Measurements from ENCODE around the gene CHIT1.

Gene CHIT1

GRCh38 chr1:203188686-203189232, 40.7 kb downstream of the CHIT1 start:
- no peak overlapping the region for H3K4me3 ChIP-seq (ENCODE audit: low read depth, low read length)
- TF ChIP-seq CTCF (IDR thresholded peaks at IDR 0.05; ENCODE audit: low read depth, low read length): no peak
- TF ChIP-seq MAX (IDR thresholded peaks at IDR 0.05; ENCODE audit: low read depth, low read length): no peak
- TF ChIP-seq MYC (IDR thresholded peaks at IDR 0.05; ENCODE audit: low read depth, low read length): no peak
- no peak for TF ChIP-seq POLR2A (IDR thresholded peaks at IDR 0.05; ENCODE audit: extremely low read depth, insufficient read length)
- peak; percentile 58 for DNase-seq (ENCODE audit: low read depth)

- TF ChIP-seq CTCF (IDR thresholded peaks at IDR 0.05; ENCODE audit: low read depth, low read length) (no peak), MYC (IDR thresholded peaks at IDR 0.05; ENCODE audit: low read depth, low read length) (no peak), POLR2A (IDR thresholded peaks at IDR 0.05; ENCODE audit: extremely low read depth, insufficient read length) (no peak), MAX (IDR thresholded peaks at IDR 0.05; ENCODE audit: low read depth, low read length) (no peak)
- H3K4me3 ChIP-seq (ENCODE audit: low read depth, low read length): no peak overlapping the region
- no peak for DNase-seq (ENCODE audit: low read depth)
Measured at GRCh38 chr1:203187689-203188264, 41.7 kb downstream of the CHIT1 start.

GRCh38 chr1:203187304-203187685, 42.2 kb downstream of the CHIT1 start:
- H3K4me3 ChIP-seq (ENCODE audit: low read depth, low read length): no peak overlapping the region
- no peak for TF ChIP-seq POLR2A (IDR thresholded peaks at IDR 0.05; ENCODE audit: extremely low read depth, insufficient read length)
- no peak for TF ChIP-seq MYC (IDR thresholded peaks at IDR 0.05; ENCODE audit: low read depth, low read length)
- TF ChIP-seq MAX (IDR thresholded peaks at IDR 0.05; ENCODE audit: low read depth, low read length): no peak
- no peak for TF ChIP-seq CTCF (IDR thresholded peaks at IDR 0.05; ENCODE audit: low read depth, low read length)
- peak; percentile 58 for DNase-seq (ENCODE audit: low read depth)

- DNase-seq (ENCODE audit: low read depth): peak; percentile 96
- H3K4me3 ChIP-seq (ENCODE audit: low read depth, low read length): peak within 1 kb of the TSS; percentile 39
- TF ChIP-seq CTCF (IDR thresholded peaks at IDR 0.05; ENCODE audit: low read depth, low read length) (no peak), MAX (IDR thresholded peaks at IDR 0.05; ENCODE audit: low read depth, low read length) (peak; percentile 42; the same call in 1 of the 2 replicates)
Measured at GRCh38 chr1:203186446-203187303, 42.8 kb downstream of the CHIT1 start, which contains the start of gene CHI3L1. TSS of gene CHI3L1 (minus strand) at chr1:203186704. CDS start at chr1:203186623, 81 bp downstream.

GRCh38 chr1:203186091-203186445, 43.4 kb downstream of the CHIT1 start:
- TF ChIP-seq POLR2A (IDR thresholded peaks at IDR 0.05; ENCODE audit: extremely low read depth, insufficient read length) (no peak), MAX (IDR thresholded peaks at IDR 0.05; ENCODE audit: low read depth, low read length) (no peak), MYC (IDR thresholded peaks at IDR 0.05; ENCODE audit: low read depth, low read length) (no peak)
- peak overlapping the region; percentile 39 for H3K4me3 ChIP-seq (ENCODE audit: low read depth, low read length)
- DNase-seq (ENCODE audit: low read depth): no peak

- no peak for DNase-seq (ENCODE audit: low read depth)
- peak overlapping the region; percentile 30 for H3K4me3 ChIP-seq (ENCODE audit: low read depth, low read length)
- TF ChIP-seq POLR2A (IDR thresholded peaks at IDR 0.05; ENCODE audit: extremely low read depth, insufficient read length) (no peak), CTCF (IDR thresholded peaks at IDR 0.05; ENCODE audit: low read depth, low read length) (no peak), MAX (IDR thresholded peaks at IDR 0.05; ENCODE audit: low read depth, low read length) (no peak), MYC (IDR thresholded peaks at IDR 0.05; ENCODE audit: low read depth, low read length) (no peak)
Measured at GRCh38 chr1:203185585-203185984, 43.9 kb downstream of the CHIT1 start.
